K562 treated with DMSO at 1 percent for 24 hours (cell line): Measurements from ENCODE around the gene OR4N5. TPM values are rescaled to one million over a fixed set of nuclear protein-coding genes. Genes with fewer than 3 reads are reported as not detected.

Source experiments
- total RNA-seq: library from RNA; unstranded; fragments of 300-600 nt; gene quantifications from 2 replicates; pipeline ENCODE4 v1.2.3, GENCODE V29; 2022; ENCODE audit warnings: low read depth; ENCODE audit not compliant: insufficient read depth

The OR4N5 gene, protein sequence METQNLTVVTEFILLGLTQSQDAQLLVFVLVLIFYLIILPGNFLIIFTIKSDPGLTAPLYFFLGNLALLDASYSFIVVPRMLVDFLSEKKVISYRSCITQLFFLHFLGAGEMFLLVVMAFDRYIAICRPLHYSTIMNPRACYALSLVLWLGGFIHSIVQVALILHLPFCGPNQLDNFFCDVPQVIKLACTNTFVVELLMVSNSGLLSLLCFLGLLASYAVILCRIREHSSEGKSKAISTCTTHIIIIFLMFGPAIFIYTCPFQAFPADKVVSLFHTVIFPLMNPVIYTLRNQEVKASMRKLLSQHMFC
- total RNA-seq = not detected in 2 replicates

DNA sequence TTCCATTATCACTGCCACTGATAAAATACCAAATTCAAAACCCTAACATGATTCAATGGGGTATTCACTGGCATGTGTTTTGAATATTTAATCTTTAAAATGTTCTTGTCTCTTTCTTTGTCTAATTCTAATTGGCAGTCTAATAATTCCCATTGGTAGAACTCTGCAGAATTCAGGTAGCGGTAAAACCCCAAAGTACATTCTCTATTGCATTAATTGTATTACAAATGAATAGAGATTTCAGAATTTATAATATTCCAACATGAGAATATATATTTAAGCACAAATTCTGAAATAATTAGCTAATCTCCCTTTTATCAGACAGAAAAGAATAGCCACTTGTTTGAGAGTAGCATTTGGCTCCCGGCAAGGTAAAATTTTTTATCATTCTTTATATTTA, at the start of gene OR4N5:
Gene OR4N5 (plus strand): TSS at position 301 of the 400 bp plus-strand sequence. CDS start 4,916 bp downstream, outside the sequence.

DNA sequence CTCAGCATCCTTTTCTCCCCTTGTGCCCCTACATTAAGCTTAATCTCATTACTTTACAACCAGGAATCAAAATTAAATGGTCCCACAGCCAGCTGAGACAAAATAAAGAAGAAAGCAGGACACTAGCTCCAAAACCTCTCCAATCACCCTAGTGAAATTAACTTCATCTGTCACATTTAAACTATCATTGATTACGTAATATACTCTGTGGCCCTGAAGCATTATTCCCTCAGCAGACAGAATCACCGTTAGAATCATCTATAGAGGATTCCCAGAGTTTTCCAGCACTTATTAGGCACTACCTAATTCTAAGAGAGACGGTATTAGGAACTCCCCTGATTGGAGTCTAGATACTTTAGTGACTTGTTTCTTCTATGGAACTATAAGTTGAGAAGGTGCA, 28.2 kb upstream of the OR4N5 start, which contains the start of gene OR4K17:
Gene OR4K17 (plus strand): TSS at position 302 of the 400 bp plus-strand sequence. CDS start 6,761 bp downstream, outside the sequence.

DNA sequence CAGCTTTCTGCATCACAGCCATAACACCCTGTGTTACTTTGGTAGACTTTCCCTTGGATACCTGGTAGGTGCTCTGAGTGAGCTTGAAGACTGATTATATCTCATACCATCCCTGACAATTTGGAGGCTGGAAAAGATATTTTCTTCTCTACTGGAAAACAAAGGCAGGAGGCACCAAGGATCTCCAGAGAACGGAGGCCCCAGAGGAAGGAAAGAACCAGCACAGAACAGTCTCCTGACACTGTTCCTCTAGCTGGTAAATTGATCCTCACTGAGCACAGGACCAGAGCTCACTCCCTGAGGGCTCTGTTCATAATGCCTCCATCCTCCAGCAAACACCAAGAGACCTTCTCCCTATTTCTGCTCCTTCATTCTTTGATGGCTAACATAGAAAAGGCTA, 52.0 kb downstream of the OR4N5 start, which contains the start of gene OR11G2:
Gene OR11G2 (plus strand): TSS at position 301 of the 400 bp plus-strand sequence. CDS start 6,542 bp downstream, outside the sequence.

Other genes with a start within 250 kb of the OR4N5 start
- not detected in 2 replicates for gene OR4K5, start 218.2 kb upstream of the OR4N5 start, total RNA-seq
- gene OR4K1, start 207.9 kb upstream of the OR4N5 start, total RNA-seq = not detected in 2 replicates
- not detected in 2 replicates for gene OR4K15, start 163.2 kb upstream of the OR4N5 start, total RNA-seq
- gene OR4Q2, start 136.7 kb upstream of the OR4N5 start, total RNA-seq = not detected in 2 replicates
- gene OR4K14, start 119.5 kb upstream of the OR4N5 start, total RNA-seq = not detected in 2 replicates
- gene OR4K13, start 102.8 kb upstream of the OR4N5 start, total RNA-seq = not detected in 2 replicates
- gene OR4L1, start 78.8 kb upstream of the OR4N5 start, total RNA-seq = not detected in 2 replicates
- gene OR4K17, start 28.1 kb upstream of the OR4N5 start, total RNA-seq = not detected in 2 replicates
- not detected in 2 replicates for gene OR11G2, start 52.1 kb downstream of the OR4N5 start, total RNA-seq
- gene OR11H6, start 84.9 kb downstream of the OR4N5 start, total RNA-seq = not detected in 2 replicates
- gene OR11H7, start 90.2 kb downstream of the OR4N5 start, total RNA-seq = not detected in 2 replicates
- gene OR11H4, start 100.5 kb downstream of the OR4N5 start, total RNA-seq = not detected in 2 replicates
- 4.7 and 9.8 TPM in 2 replicates for gene TTC5, start 167.1 kb downstream of the OR4N5 start, total RNA-seq
- 63.5 and 64.1 TPM in 2 replicates for gene CCNB1IP1, start 194.5 kb downstream of the OR4N5 start, total RNA-seq
- gene PARP2, start 204.8 kb downstream of the OR4N5 start, total RNA-seq = 22.0 and 25.2 TPM in 2 replicates